ENCODE results near the gene KLHL26.
A peak's percentile ranks its signal among the peaks of the same experiment; 100 is the strongest.

KLHL26 gene

DNA sequence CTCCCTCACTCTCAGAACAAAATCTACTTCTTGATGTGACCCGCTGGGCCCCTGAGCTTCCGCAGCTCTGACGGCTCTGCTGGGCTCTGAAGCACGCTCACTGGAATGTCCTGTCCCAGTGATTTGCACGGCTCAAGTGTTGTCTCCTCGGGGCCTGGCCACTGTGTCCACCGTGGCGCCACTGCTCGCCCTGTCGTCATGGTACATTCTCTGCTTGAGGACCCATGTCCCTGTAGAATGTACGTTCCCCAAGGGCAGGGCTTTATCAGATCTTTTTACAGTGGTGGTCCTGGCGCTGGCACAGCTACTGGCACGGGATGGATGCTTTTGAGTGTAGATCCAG lies 12.1 kb downstream of the KLHL26 start:
- peak; percentile 72 for DNase-seq

DNA sequence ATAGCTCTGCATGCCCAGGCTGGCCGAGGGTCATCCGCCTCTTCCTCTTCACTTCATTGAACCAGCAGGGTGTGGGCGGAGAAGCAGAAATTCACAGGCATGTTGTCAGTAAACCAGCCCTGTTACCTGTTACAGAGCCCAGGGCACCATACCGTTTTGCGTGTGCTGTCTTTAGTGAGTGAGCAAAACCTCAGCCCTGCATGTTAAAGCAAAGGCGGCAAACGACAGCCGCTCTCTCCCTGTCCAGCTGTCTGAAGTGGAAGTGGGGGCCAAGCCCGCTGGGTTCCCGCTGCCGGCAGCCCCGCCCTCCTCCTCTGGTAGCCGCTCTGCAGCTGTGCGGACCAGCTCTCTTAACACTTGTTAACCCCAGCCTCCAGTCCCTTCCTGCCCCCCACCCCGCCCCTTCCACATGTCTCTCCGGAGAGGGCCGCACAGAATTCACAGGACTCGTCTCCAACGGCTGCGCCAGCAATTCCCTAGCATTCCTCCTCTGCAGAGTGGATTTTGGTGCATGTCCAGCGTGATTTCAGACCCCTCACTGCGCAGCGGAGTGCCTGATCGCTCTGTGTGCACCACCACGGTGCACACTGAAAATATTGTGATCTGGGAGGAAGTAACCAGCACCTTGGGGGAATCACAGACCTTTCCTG lies 12.7 kb downstream of the KLHL26 start:
- DNase-seq = peak; percentile 85

DNA sequence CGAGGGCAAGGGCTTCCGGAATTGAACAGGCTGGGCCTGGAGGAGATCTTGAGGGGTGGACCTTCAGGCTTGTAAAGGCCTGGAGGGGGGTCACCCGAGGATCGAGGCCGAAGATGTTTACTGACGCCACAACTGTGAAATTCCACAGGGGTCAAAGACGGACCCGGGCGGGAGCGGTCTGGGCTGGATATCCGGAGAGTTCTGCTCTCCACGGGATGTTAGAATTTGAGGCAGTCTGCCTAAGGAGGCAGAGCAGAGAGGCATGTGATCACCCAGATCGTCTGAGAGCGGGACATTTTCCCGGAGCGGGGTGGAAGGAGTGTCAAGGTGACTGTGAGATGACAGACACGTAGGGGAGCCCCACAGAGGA lies 13.2 kb downstream of the KLHL26 start:
- DNase-seq = no peak

DNA sequence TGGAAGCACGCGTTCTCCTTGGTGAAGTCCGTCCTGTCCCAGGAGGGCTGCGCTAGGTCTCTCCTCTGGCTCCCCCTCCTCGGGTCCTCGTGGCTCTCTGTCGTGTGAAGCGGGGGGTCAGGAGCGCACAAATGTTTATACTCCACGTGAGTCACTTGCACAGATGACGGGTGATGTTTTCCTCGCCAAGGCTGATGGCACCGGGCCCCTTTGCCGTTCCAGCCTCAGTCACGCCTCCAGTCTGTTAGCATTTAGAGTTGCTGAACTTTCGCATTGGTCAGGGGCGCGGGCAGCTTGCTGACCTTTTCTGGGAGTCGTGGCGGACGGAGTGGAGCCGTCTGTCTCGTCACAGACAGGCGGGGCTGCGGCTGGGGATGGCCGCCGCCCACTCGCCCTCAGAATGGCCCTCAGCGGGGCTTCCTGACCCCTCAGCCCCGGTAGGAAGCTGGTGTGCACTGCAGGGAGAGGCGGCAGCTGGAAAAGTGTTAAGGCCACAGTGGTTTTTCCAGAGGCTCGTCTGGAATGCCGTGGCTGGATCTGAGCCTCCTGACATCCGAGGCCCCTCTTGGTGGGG lies 13.7 kb downstream of the KLHL26 start:
- DNase-seq = peak; percentile 53

DNA sequence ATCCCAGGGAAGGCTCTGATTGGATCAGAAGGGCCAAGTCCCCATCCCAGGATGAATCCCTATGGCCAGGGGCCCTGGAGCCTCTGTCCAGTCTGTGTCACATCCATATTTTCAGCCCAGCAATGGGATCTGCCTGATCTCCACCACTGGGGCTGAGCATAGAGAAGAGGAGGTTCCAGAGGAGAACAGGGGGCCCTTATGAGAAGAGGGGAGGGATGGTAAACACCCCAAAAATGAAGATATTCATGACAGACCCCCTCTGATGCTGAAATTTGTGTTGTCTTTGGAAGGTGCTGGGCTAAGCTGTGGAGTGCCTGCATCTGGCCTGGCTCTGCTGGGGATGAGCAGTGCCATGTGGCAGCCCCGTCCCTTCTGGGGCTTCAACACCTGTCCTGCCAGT lies 14.5 kb downstream of the KLHL26 start:
- no peak for DNase-seq

DNA sequence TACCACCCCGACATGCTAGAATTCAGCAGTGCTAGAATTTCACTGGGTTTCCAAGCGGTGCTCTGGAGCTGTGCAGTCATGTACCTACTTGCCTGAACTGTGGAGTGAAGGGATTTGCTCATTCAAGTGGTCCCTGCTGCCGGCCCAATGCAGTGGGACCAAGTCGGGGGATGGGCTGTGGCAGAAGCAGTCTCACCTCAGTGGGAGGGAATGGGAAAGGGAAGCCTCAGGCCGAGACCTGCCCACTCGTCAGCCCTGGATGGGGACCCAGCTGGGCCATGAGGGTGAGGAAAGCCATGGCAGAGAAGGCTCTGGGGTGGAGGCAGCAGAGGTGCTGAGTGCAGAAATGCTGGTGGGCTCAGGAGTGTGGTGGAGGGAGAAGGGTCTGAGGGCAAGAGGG lies 14.9 kb downstream of the KLHL26 start:
- no peak for DNase-seq

DNA sequence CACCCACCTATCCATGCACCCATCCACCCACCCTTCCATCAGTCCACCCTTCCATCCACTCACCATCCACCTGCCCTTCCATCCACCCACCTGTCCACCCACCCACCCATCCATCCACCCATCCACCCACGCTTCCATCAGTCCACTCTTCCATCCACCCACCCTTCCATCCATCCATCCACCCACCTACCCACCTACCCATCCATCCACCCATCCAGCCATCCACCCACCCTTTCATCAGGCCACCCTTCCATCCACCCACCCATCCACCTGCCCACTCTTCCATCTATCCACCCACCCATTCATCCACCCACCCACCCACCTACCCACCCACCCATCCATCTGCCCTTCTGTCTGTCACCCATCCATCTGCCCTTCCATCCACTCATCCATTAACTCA lies 17.0 kb downstream of the KLHL26 start:
- DNase-seq = no peak

DNA sequence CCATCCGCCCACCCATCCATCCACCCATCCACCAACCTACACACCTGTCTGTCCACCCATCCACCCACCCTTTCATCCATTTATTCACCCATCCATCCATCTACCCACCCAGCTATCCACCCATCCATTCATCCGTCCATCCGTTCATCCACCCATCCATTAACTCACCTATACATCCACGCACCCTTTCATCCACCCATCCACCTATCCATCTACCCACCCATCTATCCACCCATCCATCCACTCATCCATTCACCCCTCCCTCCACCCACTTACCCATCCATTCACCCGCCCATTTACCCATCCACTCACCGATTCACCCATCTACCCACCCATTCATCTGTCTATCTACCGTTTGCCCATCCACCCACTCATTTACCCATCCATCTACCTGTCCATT lies 17.6 kb downstream of the KLHL26 start:
- no peak for DNase-seq

DNA sequence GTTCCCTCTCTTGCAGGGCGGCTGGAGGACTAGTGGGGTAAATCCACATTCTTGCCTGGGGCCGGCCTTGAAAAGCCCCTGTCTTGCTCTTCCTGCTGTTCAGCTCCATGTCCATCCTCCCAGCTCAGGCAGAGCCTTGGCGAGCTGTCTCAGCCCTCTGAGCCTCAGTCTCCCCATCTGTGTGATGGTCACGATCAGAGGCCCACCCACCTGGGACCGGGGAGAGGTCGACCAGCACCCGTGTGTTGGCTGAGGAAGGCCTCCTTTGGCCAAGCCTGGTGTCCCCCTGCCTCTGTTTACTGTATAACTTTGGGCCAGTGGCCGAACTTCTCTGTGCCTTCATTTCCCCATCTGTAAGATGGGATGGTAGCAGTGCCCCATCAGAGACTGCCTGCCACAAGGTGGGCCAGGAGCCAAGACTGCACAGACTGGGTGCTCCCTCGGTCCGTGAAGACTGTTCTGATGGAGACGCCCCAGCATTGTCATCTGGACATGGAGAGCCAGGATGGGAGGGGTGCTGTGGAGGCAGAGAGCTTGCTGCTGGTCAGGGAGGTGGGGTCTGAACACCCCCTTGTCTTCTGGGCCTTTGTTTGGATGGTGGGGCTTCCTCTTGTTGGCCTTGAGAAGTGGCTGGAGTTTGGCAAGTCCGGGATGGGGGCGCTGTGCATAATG lies 18.5 kb downstream of the KLHL26 start:
- no peak for DNase-seq

DNA sequence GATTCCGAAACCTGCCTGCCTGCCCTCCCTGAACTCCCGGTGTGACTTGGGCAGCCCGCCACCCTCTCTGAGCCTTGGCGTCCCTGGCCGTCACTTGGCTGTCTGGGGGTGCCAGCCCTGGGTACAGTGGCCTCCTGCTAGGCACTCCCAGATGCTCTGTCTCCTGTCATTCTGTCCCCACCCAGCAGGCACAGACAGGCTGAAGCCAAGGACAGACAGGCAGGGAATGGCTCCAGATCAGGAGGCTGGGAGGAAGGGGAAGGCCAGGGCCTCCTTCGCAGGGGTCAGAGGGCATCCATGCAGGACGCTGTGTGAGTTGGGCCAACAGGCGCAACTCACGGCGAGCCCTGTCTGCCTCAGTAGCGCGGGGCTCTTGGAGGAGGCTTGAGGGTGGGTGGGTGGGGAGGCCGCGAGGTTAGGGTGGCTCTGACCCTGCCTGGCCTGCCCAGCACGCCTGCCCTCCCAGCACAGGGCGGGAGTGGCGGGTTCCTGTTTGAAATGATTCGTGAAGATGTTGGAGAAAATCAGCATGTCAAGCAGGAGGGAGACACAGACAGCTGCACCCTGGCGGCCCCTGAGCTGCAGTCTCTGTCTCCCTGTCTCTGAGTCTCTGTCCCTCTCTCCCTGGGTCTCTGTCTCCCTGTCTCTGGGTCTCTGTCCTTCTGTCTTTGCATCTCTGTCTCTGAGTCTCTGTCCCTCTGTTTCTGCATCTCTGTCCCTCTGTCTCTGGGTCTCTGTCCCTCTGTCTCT lies 19.7 kb downstream of the KLHL26 start:
- DNase-seq = no peak

DNA sequence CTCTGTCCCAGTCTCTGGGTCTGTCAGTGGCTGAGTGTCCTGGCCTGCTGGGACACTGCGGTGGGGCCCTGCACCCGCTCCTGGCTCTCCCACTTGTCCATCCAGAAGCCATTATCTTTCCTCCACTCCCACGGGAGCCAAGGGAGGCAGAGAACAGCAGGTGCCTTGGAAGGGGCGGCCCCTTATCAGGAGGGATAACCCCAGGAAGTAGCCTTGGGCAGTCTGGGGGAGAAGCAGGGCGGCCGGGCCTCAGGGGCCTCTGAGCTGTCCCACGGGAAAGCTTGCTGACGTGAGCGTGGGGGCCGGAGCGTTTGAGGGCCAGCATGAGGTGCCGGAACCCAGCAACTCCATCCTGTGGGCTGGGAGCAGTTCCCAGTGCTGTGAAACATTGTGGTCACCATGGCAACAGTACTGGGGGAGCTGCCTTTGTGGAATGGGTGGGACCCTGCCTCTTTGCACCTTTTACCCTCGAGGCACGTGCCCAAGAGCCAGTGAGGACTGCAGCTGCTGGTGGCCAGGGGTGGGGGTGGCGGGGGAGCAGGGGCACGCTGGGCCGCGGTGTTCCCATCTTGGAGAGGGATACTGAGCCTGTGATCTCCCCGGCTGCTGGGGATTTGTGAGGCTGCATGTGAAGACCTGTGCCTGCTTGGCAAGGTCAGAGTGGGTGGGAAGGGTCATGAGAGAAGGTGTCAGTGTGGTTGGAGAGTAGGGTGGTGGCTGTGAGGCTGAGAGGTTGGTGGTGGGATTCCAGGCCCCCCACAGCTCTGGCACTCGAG lies 20.9 kb downstream of the KLHL26 start:
- peak; percentile 59 for DNase-seq

DNA sequence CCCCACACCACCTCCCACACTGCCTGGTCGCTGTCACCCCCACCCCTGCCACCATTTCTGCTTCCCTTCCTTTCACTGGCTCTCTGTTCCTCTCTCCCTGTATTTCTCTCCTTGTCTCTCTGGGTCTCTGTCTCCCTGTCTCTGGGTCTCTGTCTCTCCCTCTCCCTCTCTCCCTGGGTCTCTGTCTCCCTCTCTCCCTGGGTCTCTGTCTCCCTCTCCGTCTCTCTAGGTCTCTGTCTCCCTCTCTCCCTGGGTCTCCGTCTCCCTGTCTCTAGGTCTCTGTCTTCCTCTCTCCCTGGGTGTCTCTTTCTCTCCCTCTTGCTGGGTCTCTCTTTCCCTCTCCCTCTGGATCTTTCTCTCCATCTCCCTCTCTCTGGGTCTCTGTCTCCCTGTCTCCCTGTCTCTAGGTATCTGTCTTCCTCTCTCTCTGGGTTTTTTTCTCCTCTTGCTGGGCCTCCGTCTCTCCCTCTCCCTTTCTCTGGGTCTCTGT lies 21.6 kb downstream of the KLHL26 start:
- DNase-seq = no peak

DNA sequence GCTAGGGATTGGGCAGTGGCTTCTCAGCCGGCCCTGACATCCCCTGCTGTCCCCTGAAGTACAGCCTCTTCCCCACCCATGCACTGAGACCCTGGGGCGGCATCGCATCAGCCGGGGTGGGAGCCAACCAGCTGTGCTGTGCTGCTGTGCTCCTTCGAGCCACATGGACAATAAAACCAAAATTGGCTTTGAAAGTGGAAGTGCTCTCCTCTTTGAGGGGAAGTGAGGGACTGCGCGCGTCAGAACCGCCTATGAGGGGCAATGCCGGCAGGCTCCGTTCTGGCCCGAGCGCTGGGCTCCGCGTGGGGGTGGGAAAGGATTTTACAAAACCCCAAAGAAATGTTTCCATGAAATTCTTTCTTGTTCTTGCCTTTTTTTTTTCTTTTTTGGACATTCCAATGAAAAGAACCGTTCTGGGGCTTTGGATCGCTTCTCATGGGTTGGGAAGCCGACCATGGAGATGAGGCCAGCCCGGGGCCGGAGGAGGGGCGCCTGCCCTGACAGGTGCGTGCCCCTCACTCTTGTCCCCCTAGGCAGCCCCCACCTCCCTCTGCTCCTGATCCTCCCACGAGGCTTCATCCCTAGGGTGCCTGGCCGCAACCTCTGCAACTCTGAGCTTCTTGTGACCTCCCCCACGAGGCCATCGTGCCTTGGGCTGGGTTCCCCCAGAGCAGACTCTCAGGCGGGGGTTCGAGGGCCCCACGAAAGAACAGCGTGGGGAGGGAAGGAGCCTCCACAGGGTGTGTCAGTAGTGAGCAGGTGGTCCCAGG lies 22.6 kb downstream of the KLHL26 start:
- DNase-seq = peak; percentile 39

DNA sequence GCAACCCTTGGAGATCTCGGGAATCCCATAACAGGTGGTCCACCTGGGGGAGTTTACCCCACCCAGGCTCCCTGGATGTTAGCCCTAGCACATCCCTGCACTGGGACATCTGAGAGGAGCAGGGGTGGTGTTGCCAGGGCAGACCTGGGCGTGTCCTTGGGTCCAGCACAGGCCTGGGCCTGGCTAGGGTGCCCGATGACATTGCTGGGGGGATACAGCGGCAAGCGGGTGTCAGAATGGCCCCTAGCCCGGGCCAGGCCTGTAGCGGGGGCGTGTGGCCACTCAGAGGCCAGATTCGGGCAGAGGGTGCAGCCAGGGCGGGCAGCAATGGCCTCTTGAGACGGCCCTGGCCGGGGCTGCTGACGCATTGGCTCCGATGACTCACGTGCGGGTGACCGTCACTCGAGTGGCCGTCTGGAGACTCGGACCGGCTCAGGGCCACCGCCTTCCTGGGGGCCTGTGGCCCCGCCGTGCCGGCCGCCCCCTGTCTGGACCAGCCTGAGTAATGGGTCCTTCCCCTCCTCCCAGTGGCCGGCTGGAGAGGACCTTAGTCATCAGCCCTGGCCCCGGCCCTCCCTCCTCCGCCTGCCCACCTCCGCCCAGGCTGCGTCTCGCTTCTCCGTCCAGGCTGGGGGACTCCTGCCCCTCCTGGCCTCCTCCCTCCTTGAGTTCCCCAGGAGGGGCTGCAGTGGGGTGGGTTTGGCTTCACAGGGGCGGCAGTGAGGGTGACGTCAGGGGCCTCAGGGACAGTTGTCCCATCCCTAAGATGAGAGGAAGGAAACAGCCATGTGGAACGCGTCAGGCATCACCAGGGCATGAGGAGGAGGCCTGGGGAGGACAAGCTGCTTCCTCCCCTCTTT lies 23.5 kb downstream of the KLHL26 start:
- no peak for DNase-seq

DNA sequence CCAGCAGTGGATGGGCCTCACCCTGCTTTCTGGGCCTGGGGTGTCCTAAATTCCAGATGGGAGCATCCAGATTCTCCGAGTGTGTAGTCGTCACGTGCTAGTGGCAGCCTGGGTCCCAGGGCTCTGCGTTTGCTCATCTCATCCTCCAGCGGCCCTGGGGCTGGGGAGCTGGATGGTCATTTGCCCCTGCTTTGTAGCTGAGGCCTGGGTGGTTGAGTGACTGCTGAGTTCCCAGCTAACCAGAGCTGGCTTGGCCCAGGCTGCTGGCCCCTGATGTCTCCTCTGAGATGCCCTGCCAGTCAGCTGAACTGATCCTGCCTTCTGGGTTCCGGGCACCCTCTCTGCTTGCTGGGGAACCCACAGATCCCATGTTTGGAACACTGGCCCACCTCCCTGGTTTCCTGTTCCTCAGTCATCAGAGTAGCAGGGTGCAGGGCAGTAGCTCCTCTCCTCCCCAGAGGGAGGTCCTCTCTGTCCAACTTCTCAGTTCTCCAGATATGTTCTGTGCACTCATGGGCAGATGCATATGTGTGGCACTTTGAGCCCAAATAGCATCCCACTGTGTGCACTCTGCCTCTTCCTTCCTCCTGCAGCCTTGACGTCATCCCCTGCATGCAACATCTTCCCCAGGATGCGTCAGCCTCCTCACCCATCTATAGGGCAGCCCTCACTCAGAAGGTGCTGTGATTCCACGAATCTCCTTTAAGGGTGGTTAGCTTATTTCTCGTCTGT lies 24.3 kb downstream of the KLHL26 start:
- DNase-seq = no peak

DNA sequence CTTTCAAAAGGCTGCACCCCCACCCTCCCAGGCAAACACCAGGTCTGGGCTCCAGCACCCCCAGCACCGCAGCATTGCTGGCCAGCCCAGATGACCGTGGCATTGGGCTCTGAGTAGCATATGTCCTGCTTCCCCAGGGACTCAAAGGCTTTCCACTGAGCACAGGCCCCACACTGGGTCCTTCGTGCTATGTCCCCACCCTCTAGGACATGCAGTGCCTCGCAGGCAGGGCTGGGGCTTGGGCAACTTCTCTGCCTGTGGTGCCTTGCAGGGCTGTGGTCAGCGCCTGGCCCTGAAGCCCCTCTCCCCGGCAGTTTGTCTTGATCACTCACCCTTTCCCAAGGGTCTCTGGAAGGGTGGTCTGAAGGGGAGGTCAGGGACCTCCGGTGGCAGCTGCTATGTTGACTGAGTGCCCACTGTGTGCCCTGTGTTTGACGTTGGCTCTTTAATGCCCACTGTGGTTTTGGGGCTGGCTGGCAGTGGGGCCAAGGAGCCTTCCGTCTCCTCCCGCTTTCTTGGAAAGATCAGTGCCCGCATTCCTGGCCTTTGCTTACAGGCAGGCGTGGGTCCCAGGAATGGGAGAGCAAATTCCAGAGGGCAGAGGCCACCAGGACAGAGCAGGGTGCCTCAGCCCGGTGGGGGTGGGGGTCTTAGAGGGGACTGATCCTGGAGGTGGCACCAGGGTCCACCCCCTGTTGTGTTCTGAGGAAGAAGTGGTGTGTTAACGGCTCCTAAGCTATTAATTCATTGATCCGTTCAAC lies 26.3 kb downstream of the KLHL26 start:
- DNase-seq = no peak

DNA sequence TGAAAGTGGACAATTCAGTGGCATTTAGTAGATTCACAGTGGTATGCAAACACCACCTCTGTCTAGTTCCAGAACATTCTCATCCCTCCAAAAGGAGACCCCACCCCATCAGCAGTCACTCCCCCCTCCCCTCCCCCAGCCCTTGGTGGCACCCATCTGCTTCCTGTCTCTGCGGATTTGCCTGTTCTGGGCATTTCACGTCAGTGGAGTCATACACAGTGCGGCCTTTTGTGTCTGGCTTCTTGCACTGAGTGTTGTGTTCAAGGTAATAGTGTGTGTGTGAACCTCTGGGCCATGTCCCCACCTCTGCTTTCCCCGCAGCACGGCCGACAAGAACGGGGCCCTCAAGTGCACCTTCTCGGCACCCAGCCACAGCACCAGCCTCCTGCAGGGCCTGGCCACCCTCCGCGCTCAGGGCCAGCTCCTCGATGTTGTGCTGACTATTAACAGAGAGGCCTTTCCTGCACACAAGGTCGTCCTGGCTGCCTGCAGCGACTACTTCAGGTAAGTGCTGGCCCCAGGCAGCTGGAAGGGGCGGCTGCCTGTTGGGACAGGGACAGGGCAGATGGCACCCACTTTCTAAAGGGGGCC lies 27.2 kb downstream of the KLHL26 start:
- no peak for DNase-seq

DNA sequence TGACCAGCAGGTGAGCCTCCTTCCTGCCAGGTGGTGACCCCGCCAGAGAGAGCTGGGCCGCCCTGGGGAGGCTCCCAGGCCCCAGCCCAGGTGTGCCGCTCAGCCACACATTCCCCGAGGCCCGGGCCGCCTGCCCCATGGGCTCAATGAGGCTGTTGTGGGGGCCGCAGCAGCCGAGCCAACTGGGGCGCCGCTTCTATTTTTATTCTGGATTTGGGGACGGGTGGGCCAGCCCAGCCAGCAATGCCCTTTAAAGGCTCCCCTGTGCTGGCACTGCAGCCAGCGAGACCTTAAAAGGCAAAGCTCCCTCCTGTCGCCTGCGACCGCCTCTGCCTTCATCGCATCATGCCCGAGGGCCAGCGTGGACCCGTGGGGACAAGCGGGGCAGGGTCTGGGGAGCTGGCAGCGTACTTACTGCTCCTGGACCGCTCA lies 29.0 kb downstream of the KLHL26 start:
- DNase-seq = no peak

DNA sequence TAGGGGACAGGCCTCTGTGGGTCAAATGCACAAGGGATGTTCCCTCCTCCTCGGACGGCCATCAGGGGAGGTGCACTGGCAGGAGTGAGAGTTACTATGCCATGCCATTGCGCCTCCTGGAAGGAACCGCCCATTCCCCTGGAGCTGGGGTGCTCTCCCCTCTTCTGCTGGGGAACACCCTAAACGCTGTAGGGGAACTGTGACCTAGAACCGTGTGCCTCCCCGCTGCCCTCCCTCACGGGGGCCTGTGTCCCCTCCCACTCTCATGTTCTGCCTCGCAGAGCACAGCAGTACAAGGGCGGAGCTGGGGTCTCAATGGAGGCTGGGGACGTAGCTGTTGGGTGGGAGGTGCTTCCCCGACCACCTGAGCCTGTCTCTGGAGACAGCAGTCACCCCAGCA lies 29.5 kb downstream of the KLHL26 start:
- no peak for DNase-seq
